B cell (primary cell): ENCODE measurements around the gene PPP2R2D. TPM values are rescaled to one million over a fixed set of nuclear protein-coding genes. Genes with fewer than 3 reads are reported as not detected.

Experiments used
- ATAC-seq: fragments of 200-7000 bp; cut with Tn5 transposase; one replicate; pipeline ENCODE4 v1.10.0; 2021; ENCODE audit warnings: low read depth, mild to moderate bottlenecking, moderate number of reproducible peaks, moderate library complexity
- CTCF ChIA-PET: fragments of 350-600 bp; sonication (Branson Sonifier 250); formaldehyde crosslinking; loops from one replicate; lab custom pipeline; 2021; ENCODE audit warnings: antibody characterized with exemption, inconsistent platforms; lab: Charles Lee
- POLR2A ChIA-PET: fragments of 350-600 bp; sonication (Branson Sonifier 250); formaldehyde crosslinking; loops from one replicate; lab custom pipeline; 2021; ENCODE audit warnings: antibody characterized with exemption; lab: Charles Lee
- DNase-seq: peaks from one replicate; pipeline ENCODE4 v3.0.0; 2013
- H2AFZ ChIP-seq: 2 replicates; pipeline ENCODE4 v1.6.1; 2012; ENCODE audit warnings: mild to moderate bottlenecking, low read depth, low read length; ENCODE audit not compliant: insufficient read depth, poor library complexity, severe bottlenecking
- H3K27ac ChIP-seq, 2 donors: 1 replicate in 1 of 2; 2 replicates in 1 of 2; pipeline ENCODE4 v1.5.1; 2012 to 2013; ENCODE audit warnings: low read length in 2 of 2, mild to moderate bottlenecking in 2 of 2, moderate library complexity in 1 of 2
- H3K27me3 ChIP-seq, 4 experiments: fragments of 200-600 bp in 1 of 4; sonication (generic) in 1 of 4; replicated peaks in 1 of 4; 1 replicate in 2 of 4; 2 replicates in 2 of 4; pipeline versions ENCODE4 v1.6.1 to v1.7.0; 2013 to 2016; ENCODE audit warnings: low read length in 3 of 4, mild to moderate bottlenecking in 2 of 4, mixed read lengths in 1 of 4, moderate library complexity in 1 of 4; ENCODE audit not compliant: insufficient read depth in 4 of 4, control insufficient read depth in 3 of 4; ENCODE audit errors: control extremely low read depth in 1 of 4
- H3K36me3 ChIP-seq, 2 experiments: replicated peaks in 1 of 2; 1 replicate in 1 of 2; 2 replicates in 1 of 2; pipeline versions ENCODE4 v1.6.1 to v1.7.1; 2013; ENCODE audit warnings: low read length in 1 of 2; ENCODE audit not compliant: insufficient read depth in 2 of 2, control insufficient read depth in 1 of 2; ENCODE audit errors: control extremely low read depth in 1 of 2, extremely low read depth in 1 of 2
- H3K4me1 ChIP-seq, 2 donors: fragments of 200-600 bp in 1 of 2; sonication (generic) in 1 of 2; 1 replicate in 1 of 2; 2 replicates in 1 of 2; pipeline versions ENCODE4 v1.5.1 to v1.6.1; 2013 to 2017; ENCODE audit warnings: low read length in 2 of 2; ENCODE audit not compliant: control insufficient read depth in 2 of 2, insufficient read depth in 2 of 2
- H3K4me2 ChIP-seq: replicated peaks from 2 replicates; pipeline ENCODE3; 2012; ENCODE audit warnings: mild to moderate bottlenecking, low read depth, low read length; ENCODE audit not compliant: poor library complexity, severe bottlenecking
- H3K4me3 ChIP-seq, 5 experiments: fragments of 200-600 bp in 1 of 5; sonication (generic) in 1 of 5; 1 replicate in 3 of 5; 2 replicates in 2 of 5; pipeline versions ENCODE4 v1.5.1 to v1.7.0; 2011 to 2016; ENCODE audit warnings: low read length in 4 of 5, mild to moderate bottlenecking in 4 of 5, low read depth in 2 of 5, control low read depth in 1 of 5, moderate library complexity in 1 of 5; ENCODE audit not compliant: insufficient read depth in 1 of 5; ENCODE audit errors: control extremely low read depth in 1 of 5, extremely low read depth in 1 of 5
- H3K79me2 ChIP-seq: fragments of 200-600 bp; sonication (generic); one replicate; pipeline ENCODE4 v1.6.0; 2016; ENCODE audit warnings: low read length; ENCODE audit not compliant: control insufficient read depth, insufficient read depth
- H3K9ac ChIP-seq: fragments of 200-600 bp; sonication (generic); 2 replicates; pipeline ENCODE4 v1.6.1; 2017; ENCODE audit warnings: mild to moderate bottlenecking, low read length, moderate library complexity
- H3K9me3 ChIP-seq, 3 donors: one replicate each; pipeline versions ENCODE4 v1.6.1 to v1.7.1; 2013; ENCODE audit warnings: low read length in 2 of 3; ENCODE audit not compliant: control insufficient read depth in 2 of 3, insufficient read depth in 1 of 3; ENCODE audit errors: control extremely low read depth in 1 of 3
- H4K20me1 ChIP-seq: 2 replicates; pipeline ENCODE4 v1.6.0; 2012; ENCODE audit warnings: mild to moderate bottlenecking, low read length; ENCODE audit not compliant: insufficient read depth, control insufficient read depth, poor library complexity, severe bottlenecking
- H3K27ac Mint-ChIP-seq: one replicate; pipeline ENCODE4 v1.8.0; 2021; ENCODE audit warnings: mixed read lengths
- H3K27me3 Mint-ChIP-seq: one replicate; pipeline ENCODE4 v1.8.0; 2021; ENCODE audit warnings: mixed read lengths
- H3K4me1 Mint-ChIP-seq: one replicate; pipeline ENCODE4 v1.8.0; 2021; ENCODE audit warnings: mixed read lengths
- H3K4me3 Mint-ChIP-seq: one replicate; pipeline ENCODE4 v1.8.0; 2021; ENCODE audit warnings: mixed read lengths
- H3K9me3 Mint-ChIP-seq: one replicate; pipeline ENCODE4 v1.8.0; 2022; ENCODE audit warnings: mixed read lengths; ENCODE audit not compliant: insufficient read depth
- CTCF ChIP-seq: fragments of 200-600 bp; IDR thresholded peaks from one replicate; pipeline ENCODE4 v1.8.0; 2022; ENCODE audit warnings: antibody characterized with exemption, mild to moderate bottlenecking
- EZH2 ChIP-seq: IDR thresholded peaks from 2 replicates; pipeline ENCODE4 v1.6.1; 2012; ENCODE audit warnings: borderline replicate concordance, low read depth, mild to moderate bottlenecking, moderate library complexity, low read length; ENCODE audit not compliant: insufficient read depth, poor library complexity, severe bottlenecking
- WGBS: methylation state at CpG from one replicate; pipeline ENCODE4 v1.1.5; 2013; ENCODE audit warnings: missing lambda C conversion rate; ENCODE audit not compliant: insufficient coverage; 5-methylcytosine and 5-hydroxymethylcytosine counted together
- intact Hi-C: fragments of 100-400 bp; cut with micrococcal nuclease; formaldehyde crosslinking; loops from one replicate; pipeline ENCODE4 v1.10.0; 2022
- polyA plus RNA-seq: library from polyadenylated mRNA; depleted of rRNA; stranded (reverse); fragments of >200 nt; gene quantifications from 2 replicates; pipeline ENCODE4 v1.2.3, GENCODE V29; 2012
- total RNA-seq, 2 donors: library from RNA; stranded (reverse); fragments of 120-200 nt in 1 of 2; gene quantifications; 1 replicate in 1 of 2; 2 replicates in 1 of 2; pipeline versions ENCODE4 v1.2.3 to v1.2.4, GENCODE V29; 2013 to 2022

PPP2R2D gene
- total and polyA plus RNA-seq, 2 donors (not counting 1 experiment from before 2014, with no cell fraction given), result 25.8 to 45.6 TPM

- ChIA-PET CTCF (no interaction called here), POLR2A (no interaction called here)
- H3K9ac ChIP-seq, result no peak overlapping the region
Observed at GRCh38 chr10:131920151-131920550, 19.3 kb downstream of the PPP2R2D start.

GRCh38 chr10:131920693-131921092, 19.9 kb downstream of the PPP2R2D start:
- Histone ChIP-seq H2AFZ (no peak overlapping the region), H4K20me1 (peaks cover 72% of the 10 kb centered on the region), H3K79me2 (peaks cover 89% of the 10 kb centered on the region), H3K9ac (no peak overlapping the region), H3K4me2 (no peak overlapping the region), H3K4me3 (no peak overlapping the region), H3K27me3 (no peaks in the 10 kb centered on the region), H3K36me3 (no peaks in the 10 kb centered on the region), H3K9me3 (peaks cover 0 to 10% (median 5%) of the 10 kb centered on the region in 3 donors), H3K27ac (no peak overlapping the region), H3K4me1 (no peaks in the 10 kb centered on the region)
- peak overlapping the region; percentile 23 for H3K27ac Mint-ChIP-seq
- ChIA-PET CTCF (no interaction called here), POLR2A (no interaction called here)
- WGBS, result 87% methylated on average over 5 of the region's 5 CpGs
- no peak for ATAC-seq
- peaks cover 4% of the 10 kb centered on the region for H3K9me3 Mint-ChIP-seq
- peak overlapping the region; percentile 16 for H3K4me3 Mint-ChIP-seq
- DNase-seq, result no peak
- intact Hi-C loops, result no loop called here
- no peaks in the 10 kb centered on the region for H3K27me3 Mint-ChIP-seq
- H3K4me1 Mint-ChIP-seq, result peaks cover 50% of the 10 kb centered on the region
- TF ChIP-seq EZH2, result no peak
- TF ChIP-seq CTCF, result no peak

More at GRCh38 chr10:131920151-131920550, 19.3 kb downstream of the PPP2R2D start:
- no peak for DNase-seq
- Mint-ChIP-seq H3K27me3 (no peaks in the 10 kb centered on the region), H3K4me3 (no peak overlapping the region), H3K4me1 (peaks cover 44% of the 10 kb centered on the region), H3K27ac (peak overlapping the region; percentile 21), H3K9me3 (peaks cover 3% of the 10 kb centered on the region)
- H2AFZ ChIP-seq, result no peak overlapping the region
- H3K4me2 ChIP-seq, result no peak overlapping the region
- intact Hi-C loops, result no loop called here
- WGBS, result 97% methylated on average over 7 of the region's 11 CpGs
- ATAC-seq, result no peak
- peaks cover 72% of the 10 kb centered on the region for H4K20me1 ChIP-seq
- H3K4me1 ChIP-seq, result no peaks in the 10 kb centered on the region
- H3K27me3 ChIP-seq, result no peaks in the 10 kb centered on the region
- H3K4me3 ChIP-seq, result no peak overlapping the region
- TF ChIP-seq CTCF (no peak), EZH2 (no peak)
- peaks cover 0 to 5% (median 3%) of the 10 kb centered on the region in 3 donors for H3K9me3 ChIP-seq
- H3K36me3 ChIP-seq, result no peaks in the 10 kb centered on the region
- H3K79me2 ChIP-seq, result peaks cover 89% of the 10 kb centered on the region
- no peak overlapping the region for H3K27ac ChIP-seq
